IPS-18c (cell line): ENCODE measurements around the gene ABCA7.

Source experiments
- H3K4me3 ChIP-seq: 2 replicates; pipeline ENCODE4 v1.7.0; 2013; ENCODE audit warnings: low read depth, mild to moderate bottlenecking, low read length, moderate library complexity; ENCODE audit not compliant: insufficient read depth
- H3K9me3 ChIP-seq: one replicate; pipeline ENCODE4 v1.6.1; 2013; ENCODE audit warnings: mild to moderate bottlenecking, low read length, moderate library complexity; ENCODE audit not compliant: control insufficient read depth, insufficient read depth

ABCA7 gene

GRCh38 chr19:1061987-1062386, 22.1 kb downstream of the ABCA7 start:
- Histone ChIP-seq H3K9me3 (peaks cover 15% of the 10 kb centered on the region), H3K4me3 (no peak overlapping the region)

- Histone ChIP-seq H3K9me3 (peaks cover 11% of the 10 kb centered on the region), H3K4me3 (no peak overlapping the region)
Measured at GRCh38 chr19:1062387-1063029, 22.6 kb downstream of the ABCA7 start.

- no peak overlapping the region for H3K4me3 ChIP-seq
- H3K9me3 ChIP-seq = peaks cover 7% of the 10 kb centered on the region
Measured at GRCh38 chr19:1063030-1063908, 23.4 kb downstream of the ABCA7 start.

GRCh38 chr19:1063909-1064660, 24.2 kb downstream of the ABCA7 start:
- Histone ChIP-seq H3K9me3 (no peaks in the 10 kb centered on the region), H3K4me3 (no peak overlapping the region; the same call in 1 of the 2 replicates)

GRCh38 chr19:1064661-1065605, 25.0 kb downstream of the ABCA7 start:
- no peaks in the 10 kb centered on the region for H3K9me3 ChIP-seq
- H3K4me3 ChIP-seq = peak overlapping the region; percentile 20; the same call in 1 of the 2 replicates

- Histone ChIP-seq H3K9me3 (no peaks in the 10 kb centered on the region), H3K4me3 (no peak overlapping the region)
Measured at GRCh38 chr19:1065606-1066109, 25.8 kb downstream of the ABCA7 start.

GRCh38 chr19:1066251-1066747, 26.4 kb downstream of the ABCA7 start:
- Histone ChIP-seq H3K4me3 (0 out of 2 replicates have a peak overlapping the region, but pooled peaks have one; percentile 59), H3K9me3 (no peaks in the 10 kb centered on the region)

- H3K4me3 ChIP-seq = peak within 1 kb of the TSS; percentile 59
- H3K9me3 ChIP-seq = no peaks in the 10 kb centered on the region
Measured at GRCh38 chr19:1066748-1067340, 26.9 kb downstream of the ABCA7 start, which contains the start of gene ARHGAP45. ARHGAP45 (plus strand) TSS chr19:1067167; CDS start chr19:1067406, 239 bp downstream.

- Histone ChIP-seq H3K4me3 (peak overlapping the region; percentile 59), H3K9me3 (no peaks in the 10 kb centered on the region)
Measured at GRCh38 chr19:1067341-1067957, 27.5 kb downstream of the ABCA7 start.

- Histone ChIP-seq H3K9me3 (no peaks in the 10 kb centered on the region), H3K4me3 (no peak overlapping the region)
Measured at GRCh38 chr19:1068009-1069001, 28.4 kb downstream of the ABCA7 start.

GRCh38 chr19:1069009-1069779, 29.3 kb downstream of the ABCA7 start:
- Histone ChIP-seq H3K9me3 (no peaks in the 10 kb centered on the region), H3K4me3 (no peak overlapping the region)

GRCh38 chr19:1070576-1070930, 30.6 kb downstream of the ABCA7 start:
- H3K4me3 ChIP-seq = peak overlapping the region; percentile 56; the same call in 1 of the 2 replicates
- H3K9me3 ChIP-seq = no peaks in the 10 kb centered on the region

GRCh38 chr19:1070931-1071791, 31.3 kb downstream of the ABCA7 start:
- Histone ChIP-seq H3K9me3 (no peaks in the 10 kb centered on the region), H3K4me3 (peak overlapping the region; percentile 56)
